ENCODE results near the gene BRSK2. TPM values are rescaled to one million over a fixed set of nuclear protein-coding genes. Genes with fewer than 3 reads are reported as not detected.

BRSK2 gene
- total RNA-seq, 1 experiment from 2014 or later = 1.2 TPM

DNA sequence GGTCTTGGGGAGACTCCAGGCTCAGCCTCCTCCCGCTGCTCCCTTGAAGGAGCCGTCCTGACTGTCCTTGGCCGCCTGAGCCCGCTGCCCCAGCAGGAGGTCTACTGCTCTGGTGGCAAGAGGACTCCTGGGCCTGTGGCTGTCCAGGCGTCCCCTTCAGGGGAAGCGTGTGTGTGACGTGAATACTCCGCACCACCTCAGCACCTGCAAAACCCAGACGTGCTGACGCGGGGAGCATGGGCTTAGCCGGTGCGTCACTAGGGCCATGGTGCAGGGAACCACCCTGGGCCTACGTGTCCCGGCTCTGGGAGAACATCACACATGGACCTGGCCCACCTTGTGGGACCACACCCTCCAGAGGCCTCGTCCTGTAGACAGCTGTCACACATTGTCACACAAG, 30.2 kb upstream of the BRSK2 start:
- H2AFZ ChIP-seq (ENCODE audit: low read length) = no peak overlapping the region
- no peak overlapping the region for H3K4me2 ChIP-seq (ENCODE audit: low read length)
- ChIA-PET POLR2A (ENCODE audit: unreplicated experiment) (no interaction called here), CTCF (no interaction called here)
- H3K36me3 ChIP-seq (ENCODE audit: low read depth, low read length) = no peaks in the 10 kb centered on the region
- DNase-seq (no peak), ATAC-seq (no peak)
- H3K27me3 ChIP-seq (ENCODE audit: low read length) = no peaks in the 10 kb centered on the region
- no peak overlapping the region for H3K9ac ChIP-seq (ENCODE audit: low read length)
- intact Hi-C loops (cut with micrococcal nuclease) = no loop called here
- H3K9me3 ChIP-seq (ENCODE audit: low read length) = no peaks in the 10 kb centered on the region
- no TSS peak for BruUV-seq (replicated peaks)
- TF ChIP-seq, protein P1, sequence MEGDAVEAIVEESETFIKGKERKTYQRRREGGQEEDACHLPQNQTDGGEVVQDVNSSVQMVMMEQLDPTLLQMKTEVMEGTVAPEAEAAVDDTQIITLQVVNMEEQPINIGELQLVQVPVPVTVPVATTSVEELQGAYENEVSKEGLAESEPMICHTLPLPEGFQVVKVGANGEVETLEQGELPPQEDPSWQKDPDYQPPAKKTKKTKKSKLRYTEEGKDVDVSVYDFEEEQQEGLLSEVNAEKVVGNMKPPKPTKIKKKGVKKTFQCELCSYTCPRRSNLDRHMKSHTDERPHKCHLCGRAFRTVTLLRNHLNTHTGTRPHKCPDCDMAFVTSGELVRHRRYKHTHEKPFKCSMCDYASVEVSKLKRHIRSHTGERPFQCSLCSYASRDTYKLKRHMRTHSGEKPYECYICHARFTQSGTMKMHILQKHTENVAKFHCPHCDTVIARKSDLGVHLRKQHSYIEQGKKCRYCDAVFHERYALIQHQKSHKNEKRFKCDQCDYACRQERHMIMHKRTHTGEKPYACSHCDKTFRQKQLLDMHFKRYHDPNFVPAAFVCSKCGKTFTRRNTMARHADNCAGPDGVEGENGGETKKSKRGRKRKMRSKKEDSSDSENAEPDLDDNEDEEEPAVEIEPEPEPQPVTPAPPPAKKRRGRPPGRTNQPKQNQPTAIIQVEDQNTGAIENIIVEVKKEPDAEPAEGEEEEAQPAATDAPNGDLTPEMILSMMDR (conservative IDR thresholded peaks at IDR 0.05; ENCODE audit: low read depth, low read length) = no peak
- TF ChIP-seq EZH2 (IDR thresholded peaks at IDR 0.05; ENCODE audit: low read length, unreplicated experiment) = no peak
- no peak for TF ChIP-seq EZH2phosphoT487 (IDR thresholded peaks at IDR 0.05; ENCODE audit: borderline replicate concordance, low read length)
- no peaks in the 10 kb centered on the region for H3F3A ChIP-seq (ENCODE audit: low read length, unreplicated experiment)
- no peaks in the 10 kb centered on the region for H3K9me2 ChIP-seq (replicated peaks; ENCODE audit: low read length)
- no peaks in the 10 kb centered on the region for H4K20me1 ChIP-seq (ENCODE audit: low read length)
- no peak overlapping the region for H3K27ac ChIP-seq (ENCODE audit: low read length)
- H3K79me2 ChIP-seq (ENCODE audit: low read length) = no peaks in the 10 kb centered on the region
- H3K4me3 ChIP-seq (ENCODE audit: low read length) = no peak overlapping the region
- no peaks in the 10 kb centered on the region for H3K4me1 ChIP-seq (ENCODE audit: insufficient read depth, low read length)

DNA sequence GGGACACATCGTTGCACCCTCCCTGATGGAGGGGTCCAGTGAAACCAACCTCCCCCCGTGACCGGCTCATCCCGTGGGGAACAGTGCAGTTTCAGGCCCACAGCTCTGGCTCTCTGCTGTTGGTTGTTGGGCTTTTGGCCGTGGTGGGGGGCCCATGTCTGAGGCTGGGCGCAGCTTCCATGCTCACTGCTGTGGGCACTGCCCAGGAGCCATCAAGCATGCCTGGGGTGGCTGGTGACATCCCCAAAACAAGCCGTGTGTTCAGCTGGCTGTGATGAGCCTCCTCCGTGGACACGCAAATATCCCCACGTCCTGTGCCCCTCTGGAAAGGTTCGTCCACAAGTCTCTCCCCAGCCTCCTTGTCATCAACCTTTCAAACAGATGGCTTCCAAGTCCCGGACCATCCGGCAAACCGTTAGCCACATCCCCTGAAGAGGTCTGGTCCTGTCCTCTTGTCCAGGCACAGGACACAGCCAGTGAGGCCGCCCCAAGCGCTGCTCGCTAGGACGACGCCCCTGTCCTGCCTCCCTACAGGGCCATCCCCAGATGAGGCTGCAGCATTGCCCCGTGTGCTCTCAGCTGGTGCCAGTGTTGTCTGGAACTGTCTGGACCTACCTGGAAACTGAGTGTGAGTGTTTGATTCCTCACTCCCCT, 29.4 kb upstream of the BRSK2 start:
- H3K9me3 ChIP-seq (ENCODE audit: low read length) = no peaks in the 10 kb centered on the region
- BruUV-seq (replicated peaks) = no TSS peak
- TF ChIP-seq EZH2phosphoT487 (IDR thresholded peaks at IDR 0.05; ENCODE audit: borderline replicate concordance, low read length) (no peak), EZH2 (IDR thresholded peaks at IDR 0.05; ENCODE audit: low read length, unreplicated experiment) (no peak)
- TF ChIP-seq, protein P1 (conservative IDR thresholded peaks at IDR 0.05; ENCODE audit: low read depth, low read length) = no peak
- H3K9me2 ChIP-seq (replicated peaks; ENCODE audit: low read length) = no peaks in the 10 kb centered on the region
- H3K9ac ChIP-seq (ENCODE audit: low read length) = no peak overlapping the region
- DNase-seq = no peak
- H3K4me2 ChIP-seq (ENCODE audit: low read length) = no peak overlapping the region
- H3K36me3 ChIP-seq (ENCODE audit: low read depth, low read length) = no peaks in the 10 kb centered on the region
- POLR2A ChIA-PET (ENCODE audit: unreplicated experiment) = no interaction called here
- H3K79me2 ChIP-seq (ENCODE audit: low read length) = no peaks in the 10 kb centered on the region
- CTCF ChIA-PET = no interaction called here
- H3K27ac ChIP-seq (ENCODE audit: low read length) = no peak overlapping the region
- no peak overlapping the region for H2AFZ ChIP-seq (ENCODE audit: low read length)
- ATAC-seq = no peak
- H3K4me1 ChIP-seq (ENCODE audit: insufficient read depth, low read length) = no peaks in the 10 kb centered on the region
- H3K4me3 ChIP-seq (ENCODE audit: low read length) = no peak overlapping the region
- no peaks in the 10 kb centered on the region for H4K20me1 ChIP-seq (ENCODE audit: low read length)
- H3F3A ChIP-seq (ENCODE audit: low read length, unreplicated experiment) = no peaks in the 10 kb centered on the region
- intact Hi-C loops (cut with micrococcal nuclease) = no loop called here
- H3K27me3 ChIP-seq (ENCODE audit: low read length) = no peaks in the 10 kb centered on the region

DNA sequence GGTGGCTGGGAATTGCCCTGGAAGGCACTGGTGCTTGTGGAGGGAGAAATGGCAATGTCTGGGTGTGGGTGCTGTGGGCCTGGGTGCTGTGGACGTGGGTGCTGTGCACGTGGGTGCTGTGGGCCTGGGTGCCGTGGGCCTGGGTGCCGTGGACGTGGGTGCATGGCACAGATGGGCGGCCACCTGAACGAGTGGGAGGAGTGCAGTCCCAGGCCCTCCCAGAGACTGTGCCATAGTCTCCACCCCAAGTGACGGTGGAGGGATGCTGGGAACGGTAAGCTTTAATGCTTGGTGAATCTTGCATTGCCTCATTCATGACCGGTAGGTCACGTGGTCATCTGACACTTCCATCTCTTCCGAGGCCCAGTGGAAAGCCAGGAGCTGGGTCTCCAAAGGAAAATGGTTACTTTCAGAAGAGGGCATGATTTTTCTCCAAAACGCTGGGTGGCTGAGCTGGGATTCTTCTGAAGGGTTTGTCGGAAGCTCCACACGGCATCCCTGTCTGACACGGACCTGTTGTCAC, 28.8 kb upstream of the BRSK2 start:
- DNase-seq = no peak
- intact Hi-C loops (cut with micrococcal nuclease) = no loop called here
- no peak overlapping the region for H3K4me2 ChIP-seq (ENCODE audit: low read length)
- no peaks in the 10 kb centered on the region for H3F3A ChIP-seq (ENCODE audit: low read length, unreplicated experiment)
- H3K79me2 ChIP-seq (ENCODE audit: low read length) = no peaks in the 10 kb centered on the region
- no peaks in the 10 kb centered on the region for H3K9me2 ChIP-seq (replicated peaks; ENCODE audit: low read length)
- H3K9ac ChIP-seq (ENCODE audit: low read length) = no peak overlapping the region
- H2AFZ ChIP-seq (ENCODE audit: low read length) = no peak overlapping the region
- CTCF ChIA-PET = no interaction called here
- no peaks in the 10 kb centered on the region for H3K9me3 ChIP-seq (ENCODE audit: low read length)
- no TSS peak for BruUV-seq (replicated peaks)
- H4K20me1 ChIP-seq (ENCODE audit: low read length) = no peaks in the 10 kb centered on the region
- ATAC-seq = no peak
- no peak for TF ChIP-seq EZH2phosphoT487 (IDR thresholded peaks at IDR 0.05; ENCODE audit: borderline replicate concordance, low read length)
- TF ChIP-seq, protein P1 (conservative IDR thresholded peaks at IDR 0.05; ENCODE audit: low read depth, low read length) = no peak
- TF ChIP-seq EZH2 (IDR thresholded peaks at IDR 0.05; ENCODE audit: low read length, unreplicated experiment) = no peak
- H3K36me3 ChIP-seq (ENCODE audit: low read depth, low read length) = no peaks in the 10 kb centered on the region
- H3K4me1 ChIP-seq (ENCODE audit: insufficient read depth, low read length) = no peaks in the 10 kb centered on the region
- H3K27me3 ChIP-seq (ENCODE audit: low read length) = no peaks in the 10 kb centered on the region
- no peak overlapping the region for H3K27ac ChIP-seq (ENCODE audit: low read length)
- POLR2A ChIA-PET (ENCODE audit: unreplicated experiment) = no interaction called here
- no peak overlapping the region for H3K4me3 ChIP-seq (ENCODE audit: low read length)
